Chondrocyte (in vitro differentiated cells): ENCODE data around the gene RCN2. TPM values are rescaled to one million over a fixed set of nuclear protein-coding genes. Genes with fewer than 3 reads are reported as not detected.
"Not testable (repeated sequence)": the region's sequence is repeated elsewhere in the genome, so short reads cannot be mapped to it uniquely, and the experiment has no call there.

ENCODE experiments used
- DNase-seq: peaks from one replicate; pipeline ENCODE4 v3.0.0; 2021; ENCODE audit warnings: mixed read lengths, low spot score
- H3K27ac Mint-ChIP-seq: one replicate; pipeline ENCODE4 v1.8.0; 2021; ENCODE audit warnings: mild to moderate bottlenecking, moderate library complexity, mixed read lengths; ENCODE audit not compliant: unreplicated experiment
- H3K27me3 Mint-ChIP-seq: 2 replicates; pipeline ENCODE4 v1.8.0; 2021; ENCODE audit warnings: low read depth, mixed read lengths
- H3K36me3 Mint-ChIP-seq: 2 replicates; pipeline ENCODE4 v1.8.0; 2021; ENCODE audit warnings: low read depth, mixed read lengths
- H3K4me1 Mint-ChIP-seq: 2 replicates; pipeline ENCODE4 v1.8.0; 2021; ENCODE audit warnings: low read depth, mild to moderate bottlenecking, mixed read lengths
- H3K4me3 Mint-ChIP-seq: one replicate; pipeline ENCODE4 v1.8.0; 2021; ENCODE audit warnings: mild to moderate bottlenecking, moderate library complexity, mixed read lengths; ENCODE audit not compliant: unreplicated experiment
- H3K9me3 Mint-ChIP-seq: 2 replicates; pipeline ENCODE4 v1.8.0; 2021; ENCODE audit warnings: low read depth, mixed read lengths
- CTCF ChIP-seq: fragments of 200-600 bp; sonication (generic); IDR thresholded peaks from 2 replicates; pipeline ENCODE4 v1.5.0; 2021; ENCODE audit warnings: antibody characterized with exemption, mild to moderate bottlenecking, moderate library complexity
- long read RNA-seq: library from polyadenylated mRNA; stranded (forward); transcript quantifications from one replicate; pipeline ENCODE4 v2.0.0, GENCODE V29; 2021
- total RNA-seq: library from RNA; stranded (reverse); gene quantifications from 3 replicates; pipeline ENCODE4 v1.2.1, GENCODE V29; 2021

Gene RCN2
- 70.4 to 99.2 TPM (median 72.1 TPM) in 3 replicates for total RNA-seq
- long read RNA-seq, full-length matches to known transcripts = 189 of 198 reads
- long read RNA-seq, partial matches to known transcripts = 4 of 198 reads
- long read RNA-seq, other reads (novel, unspliced or antisense) = 5 of 198 reads

DNA sequence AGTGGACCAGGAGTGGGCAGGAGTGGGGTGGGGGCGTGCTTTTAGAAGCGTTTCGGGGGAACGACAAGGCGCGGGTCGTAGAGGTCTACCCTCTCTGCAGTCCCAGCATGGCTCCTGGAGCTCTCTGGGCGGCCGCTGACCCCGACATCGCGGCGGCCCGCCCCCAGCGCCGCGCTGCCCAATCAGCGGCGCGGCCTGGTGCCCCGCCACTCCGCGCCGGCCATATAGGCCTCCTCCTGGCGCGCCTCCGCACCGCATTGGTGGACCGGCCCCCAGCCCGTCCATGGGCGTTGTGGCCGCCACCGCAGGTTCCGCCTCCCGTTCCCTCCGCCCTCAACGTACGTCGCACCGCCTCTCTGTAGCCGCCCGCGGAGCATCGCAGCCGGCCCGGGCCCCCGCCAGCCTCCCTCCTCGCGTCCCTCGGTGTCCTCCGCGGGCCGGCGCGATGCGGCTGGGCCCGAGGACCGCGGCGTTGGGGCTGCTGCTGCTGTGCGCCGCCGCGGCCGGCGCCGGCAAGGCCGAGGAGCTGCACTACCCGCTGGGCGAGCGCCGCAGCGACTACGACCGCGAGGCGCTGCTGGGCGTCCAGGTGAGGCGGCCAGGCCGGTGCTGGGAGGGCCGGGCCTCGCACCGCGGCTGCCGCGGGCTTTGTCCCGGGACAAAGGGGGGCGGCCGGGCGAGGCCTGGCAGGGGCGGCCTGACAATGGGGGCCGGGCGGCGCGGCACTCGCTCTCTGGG, at the start of gene RCN2:
RCN2 (plus strand) TSS at position 353 of the 738 bp plus-strand sequence; CDS start at position 446, 93 bp downstream.
- H3K36me3 Mint-ChIP-seq = peaks cover 5% of the 10 kb centered on the region

DNA sequence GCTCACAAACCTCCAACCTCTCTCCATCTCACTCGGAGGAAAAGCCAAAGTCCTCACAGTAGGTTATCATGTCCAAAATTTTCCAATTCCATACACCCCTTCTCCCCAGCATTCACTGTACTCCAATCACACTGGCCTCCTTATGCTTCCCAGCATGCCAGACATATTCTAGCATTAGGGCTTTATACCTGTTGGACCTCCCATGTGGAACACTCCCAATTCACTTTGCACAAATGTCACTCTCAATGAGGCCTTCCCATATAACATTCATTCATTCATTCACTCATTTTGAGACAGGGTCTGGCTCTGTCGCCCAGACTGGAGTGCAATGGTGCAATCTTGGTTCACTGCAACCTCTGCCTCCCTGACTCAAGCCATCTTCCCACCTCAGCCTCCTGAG, 46.3 kb upstream of the RCN2 start:
- no peak for TF ChIP-seq CTCF
- no peaks in the 10 kb centered on the region for H3K27me3 Mint-ChIP-seq

More for the DNA sequence above, at the start of gene RCN2:
- Mint-ChIP-seq H3K4me3 (peak within 1 kb of the TSS; percentile 83), H3K27me3 (peaks cover 6% of the 10 kb centered on the region), H3K27ac (peak within 1 kb of the TSS; percentile 83), H3K9me3 (no peaks in the 10 kb centered on the region), H3K4me1 (peaks cover 17% of the 10 kb centered on the region)
- DNase-seq = peak; percentile 98
- no peak for TF ChIP-seq CTCF

DNA sequence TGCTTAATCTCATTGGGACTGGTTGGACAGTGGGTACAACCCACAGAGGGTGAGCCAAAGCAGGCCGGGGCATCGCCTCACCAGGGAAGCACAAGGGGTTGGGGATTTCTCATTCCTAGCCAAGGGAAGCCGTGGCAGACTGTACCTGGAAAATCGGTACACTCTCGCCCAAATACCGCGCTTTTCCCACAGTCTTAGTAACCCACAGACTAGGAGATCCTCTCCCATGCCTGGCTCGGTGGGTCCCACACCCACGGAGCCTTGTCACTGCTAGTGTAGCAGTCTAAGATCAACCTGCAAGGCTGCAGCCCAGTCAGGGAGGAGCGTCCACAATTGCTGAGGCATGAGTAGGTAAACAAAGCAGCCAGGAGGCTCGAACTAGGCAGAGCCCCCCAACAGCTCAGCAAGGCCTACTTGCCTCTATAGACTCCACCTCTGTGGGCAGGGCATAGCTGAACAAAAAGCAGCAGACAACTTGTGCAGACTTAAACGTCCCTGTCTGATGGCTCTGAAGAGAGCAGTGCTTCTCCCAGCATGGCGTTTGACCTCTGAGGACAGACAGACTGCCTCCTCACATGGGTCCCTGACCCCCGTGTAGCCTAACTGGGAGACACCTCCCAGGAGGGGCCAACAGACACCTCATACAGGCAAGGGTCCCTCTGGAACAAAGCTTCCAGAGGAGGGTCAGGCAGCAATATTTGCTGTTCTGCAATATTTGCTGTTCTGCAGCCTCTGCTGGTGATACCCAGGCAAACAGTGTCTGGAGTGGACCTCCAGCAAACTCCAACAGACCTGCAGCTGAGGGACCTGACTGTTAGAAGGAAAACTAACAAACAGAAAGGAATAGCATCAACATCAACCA, 44.0 kb upstream of the RCN2 start:
- Mint-ChIP-seq H3K36me3 (peaks cover 14% of the 10 kb centered on the region), H3K9me3 (peaks cover 16% of the 10 kb centered on the region)
- not testable (repeated sequence) for H3K27ac Mint-ChIP-seq, DNase-seq, H3K4me3 Mint-ChIP-seq, H3K4me1 Mint-ChIP-seq, H3K27me3 Mint-ChIP-seq

More for the DNA sequence above, 46.3 kb upstream of the RCN2 start:
- H3K27ac Mint-ChIP-seq = no peak overlapping the region
- H3K9me3 Mint-ChIP-seq = peaks cover 6% of the 10 kb centered on the region
- peaks cover 14% of the 10 kb centered on the region for H3K36me3 Mint-ChIP-seq
- no peak for DNase-seq
- H3K4me3 Mint-ChIP-seq = no peak overlapping the region
- H3K4me1 Mint-ChIP-seq = no peaks in the 10 kb centered on the region

- not testable (repeated sequence) for DNase-seq, H3K27me3 Mint-ChIP-seq, H3K27ac Mint-ChIP-seq, H3K4me3 Mint-ChIP-seq, H3K4me1 Mint-ChIP-seq
- Mint-ChIP-seq H3K36me3 (peaks cover 12% of the 10 kb centered on the region), H3K9me3 (peaks cover 20% of the 10 kb centered on the region)
These were observed 38.7 kb upstream of the RCN2 start for GRCh38 chr15:76892836-76893235.

DNA sequence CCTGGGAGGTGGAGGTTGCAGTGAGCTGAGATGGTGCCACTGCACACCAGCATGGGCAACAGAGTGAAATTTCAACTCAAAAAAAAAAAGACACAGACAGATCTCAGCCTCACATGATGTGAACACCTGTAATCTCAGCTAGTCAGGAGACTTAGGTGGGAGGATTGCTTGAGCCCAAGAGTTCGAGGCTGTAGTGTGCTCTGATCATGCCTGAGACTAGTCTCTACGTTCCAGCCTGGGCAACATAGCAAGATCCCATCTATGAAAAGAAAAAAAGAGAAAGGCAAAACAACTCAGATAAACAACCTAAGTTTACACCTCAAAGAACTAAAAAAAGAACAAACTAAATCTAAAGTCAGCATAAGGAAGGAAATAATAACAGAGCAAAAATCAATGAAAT, 37.4 kb upstream of the RCN2 start:
- H3K36me3 Mint-ChIP-seq = peaks cover 15% of the 10 kb centered on the region
- no peak overlapping the region for H3K27ac Mint-ChIP-seq
- no peaks in the 10 kb centered on the region for H3K27me3 Mint-ChIP-seq
- TF ChIP-seq CTCF = no peak
- peaks cover 22% of the 10 kb centered on the region for H3K9me3 Mint-ChIP-seq
- H3K4me3 Mint-ChIP-seq = no peak overlapping the region
- DNase-seq = no peak
- H3K4me1 Mint-ChIP-seq = no peaks in the 10 kb centered on the region

DNA sequence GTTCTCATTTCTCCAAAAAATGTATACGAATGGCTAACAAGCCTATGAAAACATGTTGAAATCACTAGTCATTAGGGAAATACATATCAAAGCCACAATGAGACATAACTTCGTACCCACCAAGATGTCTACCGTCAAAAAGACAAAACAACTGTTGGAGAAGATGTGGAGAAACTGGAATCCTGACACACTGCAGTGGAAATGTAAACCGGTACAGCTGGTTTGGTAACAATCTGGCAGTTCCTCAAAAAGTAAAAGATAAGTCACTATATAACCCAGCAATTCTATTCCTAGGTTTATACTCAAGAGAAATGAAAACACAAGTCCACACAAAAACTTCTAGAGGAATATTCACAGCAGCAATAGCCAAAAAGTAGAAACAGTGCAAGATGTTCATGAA, 33.4 kb upstream of the RCN2 start:
- Mint-ChIP-seq H3K9me3 (peaks cover 8% of the 10 kb centered on the region), H3K36me3 (peaks cover 4% of the 10 kb centered on the region), H3K27ac (no peak overlapping the region), H3K27me3 (no peaks in the 10 kb centered on the region), H3K4me1 (peaks cover 2% of the 10 kb centered on the region), H3K4me3 (no peak overlapping the region)
- DNase-seq = no peak
- TF ChIP-seq CTCF = no peak

DNA sequence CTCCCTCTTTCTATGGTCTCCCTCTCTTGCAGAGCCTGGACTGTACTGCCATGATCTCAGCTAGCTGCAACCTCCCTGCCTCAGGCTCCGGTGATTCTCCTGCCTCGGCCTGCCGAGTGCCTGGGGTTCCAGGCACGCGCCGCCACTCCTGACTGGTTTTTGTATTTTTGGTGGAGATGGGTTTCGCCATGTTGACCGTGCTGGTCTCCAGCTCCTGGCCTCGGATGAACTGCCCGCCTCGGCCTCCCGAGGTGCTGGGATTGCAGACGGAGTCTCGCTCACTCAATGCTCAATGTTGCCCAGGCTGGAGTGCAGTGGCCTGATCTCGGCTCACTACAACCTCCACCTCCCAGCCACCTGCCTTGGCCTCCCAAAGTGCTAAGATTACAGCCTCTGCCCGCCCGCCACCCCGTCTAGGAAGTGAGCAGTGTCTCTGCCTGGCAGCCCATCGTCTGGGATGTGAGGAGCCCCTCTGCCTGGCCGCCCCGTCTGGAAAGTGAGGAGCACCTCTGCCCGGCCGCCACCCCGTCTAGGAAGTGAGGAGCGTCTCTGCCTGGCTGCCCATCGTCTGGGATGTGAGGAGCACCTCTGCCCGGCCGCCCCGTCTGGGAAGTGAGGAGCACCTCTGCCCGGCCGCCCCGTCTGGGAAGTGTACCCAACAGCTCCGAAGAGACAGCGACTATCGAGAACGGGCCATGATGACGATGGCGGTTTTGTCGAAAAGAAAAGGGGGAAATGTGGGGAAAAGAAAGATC, 32.2 kb upstream of the RCN2 start:
- not testable (repeated sequence) for H3K27me3 Mint-ChIP-seq

DNA sequence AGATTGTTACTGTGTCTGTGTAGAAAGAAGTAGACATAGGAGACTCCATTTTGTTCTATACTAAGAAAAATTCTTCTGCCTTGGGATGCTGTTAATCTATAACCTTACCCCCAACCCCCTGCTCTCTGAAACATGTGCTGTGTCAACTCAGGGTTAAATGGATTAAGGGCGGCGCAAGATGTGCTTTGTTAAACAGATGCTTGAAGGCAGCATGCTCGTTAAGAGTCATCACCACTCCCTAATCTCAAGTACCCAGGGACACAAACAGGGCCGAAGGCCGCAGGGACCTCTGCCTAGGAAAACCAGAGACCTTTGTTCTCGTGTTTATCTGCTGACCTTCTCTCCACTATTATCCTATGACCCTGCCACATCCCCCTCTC, 31.6 kb upstream of the RCN2 start:
- H3K27ac Mint-ChIP-seq, H3K36me3 Mint-ChIP-seq, H3K27me3 Mint-ChIP-seq, H3K4me3 Mint-ChIP-seq, H3K9me3 Mint-ChIP-seq, DNase-seq: not testable (repeated sequence)
- H3K4me1 Mint-ChIP-seq = peaks cover 18% of the 10 kb centered on the region

More for the DNA sequence above, 32.2 kb upstream of the RCN2 start:
- H3K9me3 Mint-ChIP-seq, H3K4me3 Mint-ChIP-seq, H3K27ac Mint-ChIP-seq, H3K36me3 Mint-ChIP-seq, DNase-seq: not testable (repeated sequence)
- H3K4me1 Mint-ChIP-seq = peaks cover 15% of the 10 kb centered on the region
